GM19395 (cell line): ENCODE measurements around the gene FGF16.
"Not testable (repeated sequence)": the region's sequence is repeated elsewhere in the genome, so short reads cannot be mapped to it uniquely, and the experiment has no call there.

Experiments used
- ATAC-seq: cut with Tn5 transposase; IDR thresholded peaks from one replicate; pipeline ENCODE4 v1.9.1; 2021; ENCODE audit warnings: mild to moderate bottlenecking, moderate library complexity; ENCODE audit not compliant: unreplicated experiment

Gene FGF16

DNA sequence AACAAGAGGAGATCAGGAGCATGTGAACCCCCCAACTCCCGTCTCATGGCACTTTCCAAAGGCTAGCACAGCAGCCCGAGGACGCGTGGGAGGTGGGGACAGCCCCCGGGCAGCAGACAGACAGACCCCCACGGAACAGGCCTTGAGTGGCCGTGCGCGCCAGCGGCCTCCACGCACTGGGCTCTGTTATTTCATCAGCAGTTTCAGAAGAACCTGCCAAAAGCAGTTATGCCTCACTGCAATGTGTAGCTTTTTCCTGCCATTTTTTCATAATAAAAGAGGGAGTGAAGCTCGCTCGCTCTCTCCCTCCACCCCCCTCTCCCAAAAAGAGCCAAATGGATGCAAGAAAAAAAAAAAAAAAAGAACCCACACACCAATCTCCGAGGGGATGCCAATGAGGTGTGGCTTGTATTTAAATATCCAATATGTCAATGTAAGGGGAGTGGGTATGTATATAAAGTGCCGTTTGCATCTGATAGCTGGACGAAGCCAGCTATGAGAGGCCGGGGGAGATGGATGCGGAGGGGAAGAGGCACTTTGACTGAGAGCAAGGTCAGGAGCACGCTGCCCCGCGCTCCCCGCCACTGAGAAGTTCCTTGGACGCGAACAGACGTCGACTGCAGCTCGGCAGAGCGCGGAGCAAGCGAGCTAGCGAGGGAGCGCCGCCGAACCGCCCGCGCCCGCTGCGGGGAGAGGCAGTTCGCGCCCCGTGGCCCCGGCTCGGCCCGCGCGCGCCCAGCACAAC is at the start of gene FGF16:
TSS of gene FGF16 (plus strand) at position 482 of the 745 bp plus-strand sequence. CDS start 286 bp downstream, outside the sequence.
- no peak for ATAC-seq

DNA sequence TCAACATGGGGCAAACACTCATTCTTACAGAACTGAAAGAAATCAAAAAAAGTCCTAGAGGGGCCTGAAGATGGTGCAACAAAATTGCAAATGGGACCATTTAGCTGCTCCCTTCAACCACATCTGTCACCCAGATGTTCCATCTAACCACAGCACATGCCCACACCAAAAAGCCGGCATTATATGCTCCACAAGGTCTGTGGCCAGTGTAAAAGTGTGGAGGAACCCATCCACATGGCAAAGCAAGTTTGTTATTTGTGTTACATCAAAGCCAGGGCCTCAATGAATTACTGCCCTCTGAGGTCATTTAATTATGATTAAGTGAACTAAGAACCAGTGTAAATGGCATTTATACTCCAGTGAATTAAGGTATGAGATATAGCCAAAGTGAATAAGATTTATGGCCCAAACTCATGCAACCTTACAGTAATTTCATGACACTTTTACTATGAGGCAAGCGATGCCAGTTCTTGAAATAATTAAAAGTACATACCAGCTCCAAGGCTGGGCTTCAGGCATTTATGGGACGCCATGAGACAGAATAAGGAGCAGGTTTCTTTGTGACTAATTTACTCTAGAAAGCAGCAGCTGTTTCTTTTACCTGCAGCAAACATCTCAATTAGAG is 48.7 kb upstream of the FGF16 start:
- no peak for ATAC-seq

GRCh38 chrX:77404419-77404818 is 42.8 kb upstream of the FGF16 start:
- ATAC-seq: no peak

DNA sequence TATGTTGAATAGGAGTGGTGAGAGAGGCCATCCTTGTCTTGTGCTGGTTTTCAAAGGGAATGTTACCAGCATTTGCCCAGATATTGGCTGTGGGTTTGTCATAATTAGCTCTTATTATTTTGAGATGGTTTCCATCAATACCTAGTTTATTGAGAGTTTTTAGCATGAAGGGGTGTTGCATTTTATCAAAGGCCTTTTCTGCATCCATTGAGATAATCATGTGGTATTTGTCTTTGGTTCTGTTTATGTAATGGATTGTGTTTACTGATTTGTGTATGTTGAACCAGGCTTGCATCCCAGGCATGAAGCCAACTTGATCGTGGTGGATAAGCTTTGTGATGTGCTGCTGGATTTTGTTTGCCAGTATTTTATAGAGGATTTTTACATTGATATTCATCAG is 39.4 kb upstream of the FGF16 start:
- not testable (repeated sequence) for ATAC-seq

DNA sequence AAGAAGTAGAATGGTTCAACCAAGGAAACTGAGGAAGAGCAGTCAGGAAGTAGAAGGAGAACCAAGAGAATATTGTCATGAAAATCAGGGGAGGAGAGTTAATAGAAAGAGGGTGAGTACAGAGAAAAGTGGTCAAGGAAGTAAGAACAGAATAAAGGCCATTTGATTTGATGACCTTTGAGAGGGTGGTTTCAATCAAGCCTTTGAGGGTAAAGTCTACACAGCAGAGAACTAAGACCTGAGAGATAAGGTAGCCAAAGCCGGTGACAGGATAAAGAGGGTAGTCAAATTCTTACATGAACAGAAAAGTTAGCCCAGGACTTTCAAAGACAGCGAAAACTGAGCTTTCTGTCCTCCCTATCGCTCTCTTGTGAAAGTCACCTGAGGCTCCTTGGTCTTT is 34.6 kb upstream of the FGF16 start:
- no peak for ATAC-seq

DNA sequence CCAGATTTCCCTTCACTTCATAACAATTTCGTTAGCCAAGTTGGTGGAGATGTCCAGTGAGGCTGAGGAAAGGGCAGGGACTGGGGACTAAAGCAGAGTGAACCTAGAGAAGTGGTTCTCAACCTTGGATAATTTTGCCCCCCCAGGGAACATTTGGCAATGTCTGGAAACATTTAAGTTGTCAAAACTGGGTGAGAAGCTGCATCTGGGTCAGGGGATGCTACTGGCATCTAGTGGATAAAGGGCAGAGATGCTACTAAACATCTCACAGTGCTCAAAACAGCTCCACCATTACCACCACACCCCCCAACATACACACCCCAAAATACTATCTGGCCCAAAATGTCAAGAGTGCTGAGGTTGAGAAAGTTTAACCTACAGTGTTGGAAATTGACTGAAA is 32.0 kb upstream of the FGF16 start:
- ATAC-seq: no peak

DNA sequence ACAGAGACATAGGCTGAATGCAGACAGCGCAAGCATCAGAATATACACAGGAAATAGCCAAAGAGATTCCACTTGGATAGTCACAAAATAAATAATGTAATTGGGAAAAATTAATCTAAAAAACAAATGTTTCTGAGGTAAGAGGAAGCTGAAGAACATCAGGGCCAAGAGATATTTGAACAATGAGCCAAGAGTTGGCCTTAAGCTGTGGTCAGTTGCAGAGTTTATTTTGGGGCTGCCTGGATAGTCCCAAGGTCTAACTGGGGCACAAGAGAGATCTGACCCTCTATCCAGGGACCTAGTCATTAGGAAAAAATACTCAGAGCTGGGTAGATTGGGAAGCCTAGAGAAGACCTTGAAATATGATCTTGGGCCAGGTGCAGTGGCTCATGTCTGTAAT is 31.3 kb upstream of the FGF16 start:
- no peak for ATAC-seq

GRCh38 chrX:77422891-77423648 is 24.1 kb upstream of the FGF16 start:
- ATAC-seq: no peak

DNA sequence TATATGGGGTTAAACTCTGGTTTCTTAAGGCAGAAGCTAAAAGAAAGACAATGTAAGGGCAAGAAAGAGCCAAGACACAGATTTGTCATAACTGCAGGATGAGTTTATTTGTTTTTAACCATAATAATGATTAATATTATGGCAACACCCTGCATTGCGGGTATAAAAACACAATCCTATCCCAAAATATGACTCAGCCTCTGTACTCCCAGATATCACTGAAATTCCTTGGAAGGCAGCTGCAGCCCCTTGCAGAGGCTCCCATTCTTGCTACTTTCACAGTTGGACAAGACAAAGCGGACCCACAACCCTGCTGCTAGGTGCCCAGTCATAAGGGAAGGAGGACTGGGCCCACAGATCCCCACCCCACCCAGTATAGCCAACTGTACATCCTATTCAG is 20.4 kb upstream of the FGF16 start:
- ATAC-seq: no peak

DNA sequence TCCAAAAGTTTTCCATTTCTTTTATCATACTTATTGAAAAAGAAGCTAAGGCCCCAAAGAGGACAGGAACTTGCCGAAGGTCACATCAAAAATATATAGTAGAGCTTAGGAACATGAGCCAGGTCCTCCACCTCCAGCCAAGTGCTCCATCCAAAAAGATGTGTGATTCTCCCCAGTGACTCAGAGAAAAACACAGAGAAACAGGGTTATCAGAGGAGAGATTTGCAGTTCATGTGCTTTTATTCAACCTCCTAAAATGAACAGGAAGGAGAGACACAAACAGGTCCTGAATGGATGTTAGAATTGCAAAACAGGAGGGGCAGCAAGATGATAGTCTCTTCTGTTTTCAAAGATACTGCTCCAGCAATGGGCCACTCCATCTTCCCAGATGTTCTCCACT is 19.6 kb upstream of the FGF16 start:
- no peak for ATAC-seq

DNA sequence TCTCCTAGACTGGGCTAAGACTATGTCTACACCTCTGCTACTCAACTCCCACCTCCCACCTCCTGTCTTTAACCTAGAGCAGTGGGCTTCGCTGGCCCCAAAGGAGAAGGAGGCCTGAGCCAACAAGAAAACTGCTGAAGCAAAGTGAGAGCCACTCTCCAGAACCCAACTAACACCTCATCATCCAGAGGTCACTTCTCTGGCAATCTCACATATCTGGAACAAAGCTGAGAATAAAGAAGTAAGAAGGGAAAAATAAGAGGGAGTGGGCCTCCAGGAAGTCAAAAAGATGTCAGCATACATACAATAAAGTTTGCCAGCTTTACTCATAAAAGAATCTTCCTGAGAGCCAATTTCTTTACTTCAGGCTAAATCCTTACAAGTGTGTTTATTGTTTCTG is 18.6 kb upstream of the FGF16 start:
- ATAC-seq: no peak

GRCh38 chrX:77431227-77431626 is 16.0 kb upstream of the FGF16 start:
- ATAC-seq: no peak

- ATAC-seq: no peak
Observed at GRCh38 chrX:77433001-77433400, 14.2 kb upstream of the FGF16 start.

DNA sequence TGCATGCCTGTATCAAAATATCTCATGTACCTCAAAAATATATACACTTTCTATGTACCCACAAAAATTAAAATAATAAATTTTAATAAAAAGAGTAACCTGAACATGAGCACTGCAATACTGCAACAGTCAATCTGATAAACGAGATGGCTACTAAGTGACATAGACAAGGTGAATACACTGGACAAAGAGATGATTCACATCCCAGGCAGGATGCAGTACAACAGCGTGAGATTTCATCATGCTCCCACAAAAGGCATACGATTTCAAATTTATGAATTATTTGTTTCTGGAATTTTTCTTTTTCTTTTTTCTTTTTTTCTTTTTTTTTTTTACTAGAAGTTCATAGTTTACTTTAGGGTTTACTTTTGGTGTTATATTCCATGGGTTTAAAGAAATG is 12.2 kb upstream of the FGF16 start:
- no peak for ATAC-seq

DNA sequence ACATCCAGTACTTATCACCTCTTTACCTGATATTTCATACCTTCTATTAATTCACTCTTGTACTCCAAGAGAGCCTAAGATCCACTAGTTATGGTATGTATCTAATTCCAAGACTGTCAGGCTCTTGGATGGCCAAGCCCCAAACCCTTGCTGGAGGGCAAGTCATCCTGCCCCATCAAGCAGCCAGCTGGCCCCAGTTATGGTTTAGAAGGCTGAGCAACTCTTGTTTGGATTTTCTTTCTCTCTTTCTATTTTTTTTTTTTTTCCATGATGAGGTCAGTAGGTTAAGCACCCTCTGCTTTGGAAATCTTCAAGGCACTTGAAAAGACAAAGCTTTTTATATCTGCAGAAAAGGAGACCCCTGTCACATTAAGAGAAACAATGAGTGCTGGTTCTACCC is 10.9 kb upstream of the FGF16 start:
- no peak for ATAC-seq

DNA sequence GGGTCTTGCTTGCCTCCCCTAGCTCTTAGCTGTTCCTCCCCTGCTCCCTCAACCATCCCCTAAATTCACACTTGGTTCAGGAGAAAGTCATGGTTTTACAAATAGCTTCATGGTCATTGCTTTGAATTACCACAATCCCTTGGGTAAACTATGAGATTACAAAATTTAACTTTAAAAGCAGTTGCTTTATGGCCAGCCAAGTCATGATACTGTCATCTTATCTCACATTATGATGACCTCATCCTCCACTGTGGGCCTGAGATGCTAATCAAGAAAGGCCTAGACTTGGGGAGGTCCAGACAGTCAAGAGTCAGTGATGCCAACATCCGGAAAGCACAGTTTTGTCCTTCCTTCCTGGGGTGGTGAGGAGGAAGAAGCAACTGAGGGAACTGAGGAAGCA is 10.5 kb upstream of the FGF16 start:
- no peak for ATAC-seq

DNA sequence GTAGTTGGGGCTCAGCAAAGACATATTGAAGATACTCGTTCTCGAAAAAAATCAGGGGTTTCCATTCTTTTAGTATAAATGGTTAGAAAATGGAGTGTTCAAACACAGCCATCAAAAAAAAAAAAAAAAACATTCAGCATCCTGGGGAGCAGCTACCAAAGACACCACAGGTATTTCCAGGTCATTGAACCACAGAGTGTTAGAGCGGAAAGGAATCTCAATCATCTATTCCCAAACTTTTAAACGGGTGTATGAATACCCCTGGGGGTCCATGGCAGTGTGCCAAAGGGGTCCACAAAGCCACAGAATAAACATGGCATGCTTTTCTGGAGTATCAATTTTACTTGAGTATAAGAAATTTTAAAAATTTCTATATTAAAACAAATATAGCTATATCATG is 6.9 kb upstream of the FGF16 start:
- no peak for ATAC-seq

DNA sequence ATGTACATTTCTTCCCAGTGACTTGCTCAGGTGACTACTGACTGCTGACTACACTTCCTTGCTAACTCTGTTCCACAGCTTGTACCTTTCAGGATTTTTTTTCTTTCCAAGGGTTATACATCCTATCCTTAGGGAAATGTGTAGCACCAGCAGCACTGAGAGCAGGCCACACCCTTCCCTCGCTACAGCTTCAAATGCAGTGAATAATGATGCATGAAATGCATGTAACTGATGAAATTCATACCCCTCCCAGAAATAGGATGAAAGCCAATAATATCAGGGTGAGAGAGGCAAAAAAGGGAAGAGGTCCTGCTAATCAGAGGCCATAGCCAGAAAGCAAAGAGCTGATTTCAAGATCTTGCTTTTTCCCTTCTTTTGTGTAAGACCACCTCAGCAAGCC is 6.2 kb upstream of the FGF16 start:
- no peak for ATAC-seq

- ATAC-seq: no peak
Observed at GRCh38 chrX:77441479-77441878, 5.7 kb upstream of the FGF16 start.

DNA sequence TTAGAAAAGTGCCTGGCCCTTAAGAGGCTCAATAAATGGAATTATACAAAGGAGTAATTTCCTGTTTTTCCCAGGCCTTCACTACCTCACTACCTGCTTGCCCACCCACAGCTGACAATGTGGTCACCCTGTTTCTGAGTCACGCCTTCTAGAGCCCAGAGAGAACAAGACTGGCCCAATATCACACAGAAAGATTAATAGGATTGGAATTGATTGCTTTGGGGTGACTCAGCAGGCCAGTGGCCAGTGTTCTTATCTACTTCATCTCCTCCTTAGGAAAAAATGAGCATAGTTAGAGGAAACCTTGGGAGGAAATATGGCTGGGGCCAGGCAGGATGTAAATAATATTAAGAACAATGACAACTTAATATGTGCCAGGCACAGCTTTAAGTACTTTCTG is 4.5 kb upstream of the FGF16 start:
- ATAC-seq: no peak

DNA sequence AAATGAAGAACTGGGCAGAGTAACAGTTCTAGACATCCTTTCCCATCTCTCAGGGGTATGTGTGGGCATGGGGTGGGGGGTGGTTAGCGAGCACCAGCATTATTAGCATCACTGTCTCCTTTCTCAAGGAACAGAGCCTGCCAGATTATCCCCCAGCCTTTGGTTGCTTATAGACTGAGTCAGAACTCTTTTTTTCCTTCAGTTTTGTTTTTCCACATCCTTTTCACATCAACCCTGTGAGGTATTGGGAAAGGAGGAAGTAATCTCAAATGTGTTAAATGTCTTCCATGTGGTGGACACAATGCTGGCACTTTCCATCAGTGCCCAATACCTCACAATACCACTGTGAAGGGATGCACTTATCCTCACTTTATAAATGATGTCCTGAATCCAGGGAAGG is 3.1 kb upstream of the FGF16 start:
- no peak for ATAC-seq

- no peak for ATAC-seq
Observed at GRCh38 chrX:77444545-77444944, 2.6 kb upstream of the FGF16 start.
